ENCODE results near the gene BTBD8. TPM values are rescaled to one million over a fixed set of nuclear protein-coding genes. Genes with fewer than 3 reads are reported as not detected.

The BTBD8 gene
- total RNA-seq, 1 donor from 2014 or later = 3.6 TPM

- Histone ChIP-seq H3K36me3 (peaks cover 5 to 37% of the 10 kb centered on the region in 2 donors), H3K4me1 (no peaks in the 10 kb centered on the region)
These were observed 79.4 kb downstream of the BTBD8 start for GRCh38 chr1:92159593-92159992.

DNA sequence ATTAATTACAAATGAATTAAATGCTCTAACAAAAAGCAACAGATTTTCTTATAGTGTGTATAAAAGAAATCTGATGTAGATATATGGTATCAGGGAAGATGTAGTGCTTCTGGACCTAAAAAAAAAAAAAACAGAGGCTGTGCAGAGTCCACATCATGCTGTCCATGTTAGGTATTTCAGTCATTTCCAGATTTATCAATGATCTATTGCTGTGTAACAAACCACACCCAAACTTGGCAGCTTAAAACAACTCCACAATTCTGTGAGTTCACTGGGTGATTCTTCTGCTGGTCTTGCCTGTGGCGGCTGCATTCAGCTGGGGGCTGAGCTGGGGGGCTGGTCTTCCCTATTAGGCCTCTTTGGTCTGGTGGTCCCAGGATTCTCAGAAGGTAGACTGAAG lies 85.2 kb downstream of the BTBD8 start:
- Histone ChIP-seq H3K4me3 (no peak overlapping the region), H3K27ac (no peak overlapping the region), H3K4me1 (no peaks in the 10 kb centered on the region), H3K36me3 (peaks cover 0 to 21% of the 10 kb centered on the region in 2 donors), H3K27me3 (no peaks in the 10 kb centered on the region), H3K9me3 (peaks cover 0 to 5% of the 10 kb centered on the region in 2 donors)
- TF ChIP-seq, protein P1, sequence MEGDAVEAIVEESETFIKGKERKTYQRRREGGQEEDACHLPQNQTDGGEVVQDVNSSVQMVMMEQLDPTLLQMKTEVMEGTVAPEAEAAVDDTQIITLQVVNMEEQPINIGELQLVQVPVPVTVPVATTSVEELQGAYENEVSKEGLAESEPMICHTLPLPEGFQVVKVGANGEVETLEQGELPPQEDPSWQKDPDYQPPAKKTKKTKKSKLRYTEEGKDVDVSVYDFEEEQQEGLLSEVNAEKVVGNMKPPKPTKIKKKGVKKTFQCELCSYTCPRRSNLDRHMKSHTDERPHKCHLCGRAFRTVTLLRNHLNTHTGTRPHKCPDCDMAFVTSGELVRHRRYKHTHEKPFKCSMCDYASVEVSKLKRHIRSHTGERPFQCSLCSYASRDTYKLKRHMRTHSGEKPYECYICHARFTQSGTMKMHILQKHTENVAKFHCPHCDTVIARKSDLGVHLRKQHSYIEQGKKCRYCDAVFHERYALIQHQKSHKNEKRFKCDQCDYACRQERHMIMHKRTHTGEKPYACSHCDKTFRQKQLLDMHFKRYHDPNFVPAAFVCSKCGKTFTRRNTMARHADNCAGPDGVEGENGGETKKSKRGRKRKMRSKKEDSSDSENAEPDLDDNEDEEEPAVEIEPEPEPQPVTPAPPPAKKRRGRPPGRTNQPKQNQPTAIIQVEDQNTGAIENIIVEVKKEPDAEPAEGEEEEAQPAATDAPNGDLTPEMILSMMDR (IDR thresholded peaks at IDR 0.05) = no peak
- intact Hi-C loops (cut with DNase I) = no loop called here
- no peak for DNase-seq (ENCODE audit: low spot score in 2 of 2)

More at GRCh38 chr1:92159593-92159992, 79.4 kb downstream of the BTBD8 start:
- intact Hi-C loops (cut with DNase I) = no loop called here
- no peak overlapping the region for H3K27ac ChIP-seq
- peaks cover 0 to 34% of the 10 kb centered on the region in 2 donors for H3K9me3 ChIP-seq
- H3K4me3 ChIP-seq = no peak overlapping the region
- H3K27me3 ChIP-seq = no peaks in the 10 kb centered on the region
- DNase-seq (ENCODE audit: low spot score in 2 of 2) = no peak
- TF ChIP-seq, protein P1 (IDR thresholded peaks at IDR 0.05) = no peak

DNA sequence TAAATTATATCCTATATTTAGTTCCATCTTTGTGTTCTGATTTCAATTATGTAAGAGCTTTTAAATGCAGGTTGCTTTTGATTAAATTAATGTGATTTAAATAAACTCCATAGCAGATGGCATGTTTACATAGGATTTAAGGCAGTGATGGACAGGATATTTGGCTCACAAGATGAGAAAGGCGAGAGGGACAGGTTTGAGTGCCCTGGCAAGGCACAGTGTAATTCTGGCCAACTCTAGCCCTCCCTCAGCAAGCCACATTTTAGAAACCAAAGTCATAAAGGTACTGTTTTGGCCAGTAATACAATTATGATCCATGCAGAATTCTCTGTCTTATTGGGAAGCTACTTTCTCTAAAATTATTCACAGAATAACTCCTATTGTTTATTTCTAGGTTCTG lies 87.0 kb downstream of the BTBD8 start:
- TF ChIP-seq, protein P1 (IDR thresholded peaks at IDR 0.05) = no peak

DNA sequence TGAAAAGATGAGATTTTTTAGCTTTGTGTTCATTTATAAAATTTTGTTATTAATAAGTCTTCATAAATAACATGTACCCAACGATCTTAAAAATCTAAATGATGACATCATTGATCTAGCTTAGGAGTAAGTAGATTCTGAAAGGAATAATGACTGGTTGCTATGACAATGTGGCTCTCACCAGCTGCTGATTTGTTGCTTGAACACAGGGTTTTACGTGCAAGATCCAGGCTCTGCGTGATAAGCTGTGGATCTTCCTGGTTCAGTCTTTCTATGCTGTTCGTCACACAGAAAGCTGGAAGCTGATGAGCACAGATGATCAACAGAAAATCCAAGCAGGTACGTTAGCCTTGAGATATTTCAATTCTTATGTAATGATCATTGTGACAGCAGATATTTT lies 88.5 kb downstream of the BTBD8 start:
- no peak overlapping the region for H3K4me3 ChIP-seq
- H3K27ac ChIP-seq = no peak overlapping the region
- H3K4me1 ChIP-seq = no peaks in the 10 kb centered on the region
- H3K27me3 ChIP-seq = no peaks in the 10 kb centered on the region
- intact Hi-C loops (cut with DNase I) = no loop called here
- H3K9me3 ChIP-seq = no peaks in the 10 kb centered on the region
- DNase-seq (ENCODE audit: low spot score in 2 of 2) = no peak
- TF ChIP-seq, protein P1 (IDR thresholded peaks at IDR 0.05) = no peak
- H3K36me3 ChIP-seq = peaks cover 0 to 6% of the 10 kb centered on the region in 2 donors

More for the DNA sequence above, 87.0 kb downstream of the BTBD8 start:
- Histone ChIP-seq H3K27me3 (no peaks in the 10 kb centered on the region), H3K4me1 (no peaks in the 10 kb centered on the region), H3K36me3 (peaks cover 0 to 8% of the 10 kb centered on the region in 2 donors), H3K4me3 (no peak overlapping the region), H3K27ac (no peak overlapping the region), H3K9me3 (no peaks in the 10 kb centered on the region)
- intact Hi-C loops (cut with DNase I) = no loop called here
- DNase-seq (ENCODE audit: low spot score in 2 of 2) = no peak

DNA sequence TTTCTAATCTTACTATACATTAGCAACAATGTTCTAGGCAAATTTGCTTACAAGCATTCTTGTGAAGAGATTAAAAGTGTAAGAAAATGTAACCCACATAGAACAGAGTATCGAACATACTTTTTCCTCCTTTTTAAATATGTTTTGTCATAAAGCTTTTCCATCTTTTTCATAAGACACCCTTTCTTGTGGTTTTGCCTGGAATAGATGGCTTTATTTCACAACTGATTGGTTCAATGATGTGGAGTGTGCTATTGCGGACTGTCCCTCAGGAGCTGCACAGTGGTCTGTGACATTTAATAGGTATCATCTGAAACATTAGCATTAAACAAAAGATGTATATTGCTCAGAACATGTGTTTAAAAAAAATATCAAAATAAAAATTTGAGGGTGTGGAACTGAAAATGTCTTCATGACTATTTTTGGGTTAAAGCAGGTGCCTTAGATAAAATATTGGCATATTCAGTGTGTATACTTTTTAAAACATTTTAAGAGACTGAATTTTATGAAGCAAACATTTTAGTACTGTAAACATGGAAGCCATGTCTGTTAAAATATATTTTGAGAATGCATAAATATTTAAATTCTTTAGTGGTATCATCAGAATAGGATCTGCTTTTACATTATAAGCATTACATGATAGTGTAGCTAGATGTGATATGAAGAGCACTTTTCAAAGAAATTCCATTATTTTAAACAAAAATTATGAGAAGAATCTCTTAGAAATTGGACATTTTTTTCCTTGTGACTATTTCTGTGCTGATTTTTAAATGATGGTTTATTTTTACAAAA lies 89.3 kb downstream of the BTBD8 start:
- peaks cover 0 to 6% of the 10 kb centered on the region in 2 donors for H3K36me3 ChIP-seq
- TF ChIP-seq, protein P1 (IDR thresholded peaks at IDR 0.05) = no peak

More for the DNA sequence above, 89.3 kb downstream of the BTBD8 start:
- Histone ChIP-seq H3K27ac (no peak overlapping the region), H3K4me3 (no peak overlapping the region), H3K4me1 (no peaks in the 10 kb centered on the region), H3K9me3 (no peaks in the 10 kb centered on the region), H3K27me3 (no peaks in the 10 kb centered on the region)
- intact Hi-C loops (cut with DNase I) = no loop called here
- DNase-seq (ENCODE audit: low spot score in 2 of 2) = no peak
